GM21447 (cell line): ENCODE data around the gene UBE2G2.

ENCODE experiments used
- ATAC-seq: cut with Tn5 transposase; IDR thresholded peaks from one replicate; pipeline ENCODE4 v1.9.1; 2021; ENCODE audit not compliant: unreplicated experiment

The UBE2G2 gene, protein sequence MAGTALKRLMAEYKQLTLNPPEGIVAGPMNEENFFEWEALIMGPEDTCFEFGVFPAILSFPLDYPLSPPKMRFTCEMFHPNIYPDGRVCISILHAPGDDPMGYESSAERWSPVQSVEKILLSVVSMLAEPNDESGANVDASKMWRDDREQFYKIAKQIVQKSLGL

DNA sequence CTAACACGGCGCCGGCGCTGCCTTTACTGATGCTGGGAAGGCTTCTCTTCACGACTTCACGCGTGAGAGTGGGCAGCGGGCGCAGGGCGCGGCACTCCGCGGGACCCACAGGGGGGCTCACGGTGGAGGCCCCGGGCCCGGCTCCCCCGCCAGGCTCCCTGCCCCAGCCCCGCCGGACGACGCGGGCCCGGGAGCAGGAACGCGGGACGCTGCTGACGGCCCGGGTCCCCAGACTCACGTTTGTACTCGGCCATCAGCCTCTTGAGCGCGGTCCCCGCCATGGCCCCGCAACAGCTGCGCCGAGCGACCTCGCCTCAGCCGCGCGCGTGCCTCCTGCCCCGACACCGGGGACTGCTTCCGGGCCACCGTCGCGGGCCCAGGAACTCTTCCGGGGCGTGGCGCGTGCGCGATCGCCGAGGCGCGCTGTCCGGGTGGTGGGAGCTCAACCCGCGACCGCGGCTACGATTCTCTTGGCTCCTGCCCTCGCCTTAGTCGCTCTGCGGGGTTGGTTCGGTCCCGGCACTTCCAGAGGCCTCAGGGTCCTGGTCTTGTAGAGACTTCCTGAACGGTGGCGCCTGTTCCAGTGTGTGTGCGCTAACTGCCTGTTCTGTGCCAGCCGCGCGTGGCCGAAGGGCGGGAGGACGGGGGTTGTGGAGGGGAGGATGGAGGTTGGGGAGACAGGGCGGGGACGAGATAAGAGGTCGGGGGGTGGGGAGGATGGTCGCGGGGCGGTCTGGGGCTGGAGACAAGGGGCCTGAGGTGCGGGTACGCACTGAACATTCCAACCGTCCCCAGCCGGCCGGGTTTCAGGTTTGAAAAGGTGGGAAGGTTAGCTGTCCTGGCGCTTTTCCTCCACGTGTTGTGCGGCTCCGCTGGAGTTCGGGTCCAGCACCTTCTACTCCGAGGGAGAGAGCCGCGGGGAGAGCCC is at the start of gene UBE2G2:
TSS of gene UBE2G2 (minus strand) at position 353 of the 928 bp plus-strand sequence. CDS start at position 281, 72 bp downstream.
- peak; percentile 79 for ATAC-seq

DNA sequence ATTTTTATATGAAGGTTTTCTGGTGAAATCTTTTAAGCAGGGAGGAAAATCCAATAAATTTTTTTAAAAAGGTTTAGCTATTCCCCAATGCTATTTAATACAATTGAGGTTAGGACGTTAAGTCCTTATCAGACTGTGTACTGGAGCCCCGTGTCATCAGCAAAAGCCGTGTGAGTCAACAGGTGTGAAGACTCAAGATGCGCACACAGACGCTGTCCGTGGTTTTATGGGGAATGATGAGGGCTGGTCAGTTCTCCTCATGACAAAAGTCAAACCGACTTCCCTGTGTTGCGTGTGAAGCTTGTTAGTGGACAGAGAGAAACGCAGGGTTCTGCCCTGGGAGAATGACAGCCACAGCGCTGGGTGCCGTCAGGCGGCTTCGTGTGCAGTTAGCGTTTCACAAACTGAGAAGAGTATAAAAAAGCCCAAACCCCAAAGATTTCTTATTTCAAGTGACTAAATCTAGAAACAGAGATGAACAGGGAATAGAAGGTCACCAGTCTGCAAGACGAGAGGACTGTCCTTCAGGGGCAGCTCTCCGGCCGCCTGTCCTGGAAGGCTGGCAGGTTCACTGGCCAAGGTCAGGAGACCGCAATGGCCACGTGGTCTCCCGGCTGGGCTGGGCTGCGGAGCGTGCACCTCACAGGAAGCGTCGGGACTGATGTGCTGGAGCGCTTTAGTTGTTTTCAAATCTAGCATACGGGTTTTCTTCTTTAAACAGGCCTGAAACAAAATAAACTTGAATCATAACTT is 49.5 kb upstream of the UBE2G2 start:
- no peak for ATAC-seq

GRCh38 chr21:44850208-44850800 is 48.7 kb upstream of the UBE2G2 start:
- ATAC-seq, result no peak

GRCh38 chr21:44849616-44850130 is 48.1 kb upstream of the UBE2G2 start:
- no peak for ATAC-seq

DNA sequence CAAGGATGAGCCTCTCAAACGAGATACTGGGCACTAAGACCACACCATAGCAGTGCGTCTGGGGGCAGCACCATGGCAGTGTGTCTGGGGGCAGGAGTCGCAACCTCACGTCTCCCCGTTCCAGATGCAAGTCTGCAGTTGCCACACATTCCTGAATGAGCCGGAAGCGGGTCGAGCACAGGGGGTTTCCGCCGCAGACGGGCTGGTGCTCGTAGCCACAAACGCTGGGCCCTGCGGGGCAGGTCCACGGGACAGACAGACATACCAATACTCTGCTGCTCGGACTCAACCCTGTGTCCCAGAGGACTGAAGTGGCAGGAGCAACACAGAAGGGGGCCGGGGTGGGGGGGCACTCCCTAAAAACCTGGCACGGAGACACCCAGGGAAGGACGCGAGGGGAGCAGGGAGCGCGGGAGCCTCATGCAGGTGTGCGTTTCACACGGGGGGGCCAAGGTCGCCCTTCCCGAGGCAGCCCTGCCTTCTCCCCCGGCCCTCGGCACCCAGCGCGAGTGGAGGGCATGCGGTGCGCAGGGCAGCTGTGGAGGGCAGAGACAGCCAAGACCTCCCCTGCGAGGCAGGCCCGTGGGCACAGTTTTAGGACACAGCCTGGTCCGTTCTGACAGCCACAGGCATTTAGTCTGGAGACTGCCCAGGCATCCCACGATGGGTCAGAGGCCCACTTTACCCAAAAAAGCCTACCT is 47.4 kb upstream of the UBE2G2 start:
- ATAC-seq, result no peak

DNA sequence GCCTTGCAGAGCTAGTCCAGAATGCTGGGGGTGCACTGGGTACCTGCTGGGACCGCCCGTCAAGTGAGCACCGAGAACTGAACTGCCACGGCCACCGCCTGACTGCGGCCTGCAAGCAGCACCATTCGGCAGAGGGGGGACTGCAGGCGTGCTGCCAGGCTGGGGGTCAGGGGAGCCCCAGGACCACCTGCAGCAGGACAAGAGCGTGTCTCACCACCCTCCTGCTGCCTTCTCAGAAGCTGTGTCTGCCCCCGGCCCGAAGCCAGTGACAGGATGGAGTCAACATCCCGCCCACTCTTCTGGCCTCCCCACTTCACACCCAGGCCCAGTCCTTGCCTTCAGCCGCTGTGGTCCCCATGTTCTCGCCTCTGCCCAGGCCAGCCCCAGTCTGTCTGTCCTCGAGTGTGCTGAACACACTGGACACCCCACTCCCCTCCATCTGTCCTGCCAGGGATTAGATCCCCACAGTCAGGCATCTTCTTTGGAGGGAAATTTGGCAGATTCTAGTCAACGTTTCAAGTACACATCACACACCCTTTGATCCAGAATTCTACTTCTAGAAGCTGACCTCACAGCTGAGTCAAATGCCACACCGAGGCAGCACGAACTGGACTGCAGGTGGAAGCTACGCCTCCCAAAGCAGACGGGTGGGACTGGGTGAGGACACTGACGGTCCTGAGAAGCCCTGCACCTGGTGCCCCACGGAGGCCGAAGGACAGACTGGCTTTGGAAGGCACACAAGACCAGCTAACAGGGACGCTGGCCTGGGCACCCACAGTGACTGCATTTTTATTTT is 45.8 kb upstream of the UBE2G2 start:
- no peak for ATAC-seq

DNA sequence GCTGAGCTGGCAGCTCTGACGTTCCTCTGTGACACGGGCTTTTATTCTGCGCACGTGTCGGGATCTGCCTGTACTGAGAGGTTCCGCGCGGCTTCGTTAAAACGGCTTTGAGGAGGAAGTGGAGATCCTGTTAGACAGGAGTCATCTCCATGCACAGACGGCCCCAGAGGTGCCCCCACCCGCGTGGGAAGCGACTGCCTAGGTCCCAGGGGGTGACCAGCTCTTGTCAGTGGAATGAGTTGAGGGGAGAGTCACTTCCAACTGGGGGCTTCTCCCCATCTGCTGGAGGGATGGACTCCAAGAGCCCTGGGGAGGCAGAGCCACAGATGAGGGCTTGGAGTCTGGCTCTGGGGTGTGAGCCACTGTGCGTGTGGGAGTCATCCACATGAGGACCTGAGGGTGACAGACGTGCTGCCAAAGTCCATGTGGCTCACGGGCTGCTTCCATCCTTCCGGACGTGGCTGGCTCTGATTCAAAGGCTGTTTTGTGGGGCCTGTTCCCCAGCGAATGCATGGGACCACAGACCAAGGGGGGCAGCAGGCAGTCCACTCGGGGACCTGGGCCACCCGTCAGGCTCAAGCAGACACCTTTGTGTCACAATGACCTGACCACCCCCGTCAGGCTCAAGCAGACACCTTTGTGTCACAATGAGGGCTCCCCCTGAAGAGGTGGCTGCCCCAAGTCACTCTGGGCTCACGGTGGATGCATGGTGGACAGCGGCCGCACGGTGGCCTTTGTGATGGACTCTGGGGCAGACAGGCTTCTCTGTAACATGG is 45.1 kb upstream of the UBE2G2 start:
- no peak for ATAC-seq

- ATAC-seq, result no peak
Measured at GRCh38 chr21:44846224-44846484, 44.5 kb upstream of the UBE2G2 start.

DNA sequence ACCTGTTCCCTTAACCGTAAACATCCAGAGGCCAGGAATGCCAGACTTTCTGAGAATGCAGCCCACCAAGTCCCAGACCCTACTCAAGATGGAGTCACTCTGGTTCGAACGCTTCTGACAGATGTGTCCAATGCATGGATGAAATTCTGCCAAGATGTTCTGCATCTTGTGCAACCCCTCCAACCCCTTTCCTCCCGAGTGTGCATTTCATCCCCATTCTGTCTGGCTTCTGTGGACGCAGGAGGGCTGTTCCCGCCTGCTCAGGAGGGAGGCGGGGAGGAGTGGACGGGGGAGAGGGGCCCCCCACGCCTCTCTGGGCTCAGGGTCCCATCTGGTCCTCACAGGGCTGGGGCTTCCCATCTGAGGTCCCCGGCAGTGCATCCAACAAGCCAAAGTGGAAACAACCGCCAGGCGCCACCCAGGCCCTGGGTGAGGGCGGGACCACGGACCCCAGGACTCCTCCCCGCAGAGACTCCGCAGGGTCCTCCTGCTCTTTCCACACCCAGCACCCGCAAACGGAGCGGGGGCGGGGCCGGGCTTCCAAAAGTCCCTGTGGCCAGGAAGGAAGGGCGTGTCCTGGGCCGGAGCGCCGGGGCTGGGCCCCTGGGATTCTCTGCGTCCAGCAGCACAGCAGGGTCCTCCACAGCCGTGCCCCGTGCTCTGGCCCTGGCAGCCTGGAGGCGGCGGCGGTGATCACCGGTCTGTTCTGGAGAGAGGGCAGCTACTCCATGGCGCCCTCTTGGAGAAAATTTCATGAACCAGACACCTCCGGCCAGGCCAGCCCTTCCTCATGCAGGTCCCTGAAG is 44.0 kb upstream of the UBE2G2 start:
- ATAC-seq, result peak; percentile 65

DNA sequence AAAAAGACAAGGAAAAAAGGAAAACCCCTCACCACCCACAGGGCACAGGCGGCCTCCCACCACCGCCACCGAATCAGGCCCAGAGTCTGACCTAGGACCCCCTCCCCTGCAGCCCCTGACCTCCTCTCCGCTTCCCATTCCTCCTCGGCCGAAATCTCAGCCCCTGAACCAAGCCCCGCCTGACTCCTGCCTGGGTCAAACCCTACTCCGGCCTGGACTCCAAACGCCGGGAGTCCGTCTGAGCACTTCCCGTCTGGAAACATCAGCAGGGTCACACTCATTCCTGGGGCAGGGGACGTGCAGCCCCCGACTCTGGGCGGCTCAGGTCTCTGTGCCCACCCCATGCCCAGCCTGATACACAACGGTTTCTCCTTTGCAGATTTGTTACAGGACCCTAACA is 42.6 kb upstream of the UBE2G2 start:
- ATAC-seq, result no peak

DNA sequence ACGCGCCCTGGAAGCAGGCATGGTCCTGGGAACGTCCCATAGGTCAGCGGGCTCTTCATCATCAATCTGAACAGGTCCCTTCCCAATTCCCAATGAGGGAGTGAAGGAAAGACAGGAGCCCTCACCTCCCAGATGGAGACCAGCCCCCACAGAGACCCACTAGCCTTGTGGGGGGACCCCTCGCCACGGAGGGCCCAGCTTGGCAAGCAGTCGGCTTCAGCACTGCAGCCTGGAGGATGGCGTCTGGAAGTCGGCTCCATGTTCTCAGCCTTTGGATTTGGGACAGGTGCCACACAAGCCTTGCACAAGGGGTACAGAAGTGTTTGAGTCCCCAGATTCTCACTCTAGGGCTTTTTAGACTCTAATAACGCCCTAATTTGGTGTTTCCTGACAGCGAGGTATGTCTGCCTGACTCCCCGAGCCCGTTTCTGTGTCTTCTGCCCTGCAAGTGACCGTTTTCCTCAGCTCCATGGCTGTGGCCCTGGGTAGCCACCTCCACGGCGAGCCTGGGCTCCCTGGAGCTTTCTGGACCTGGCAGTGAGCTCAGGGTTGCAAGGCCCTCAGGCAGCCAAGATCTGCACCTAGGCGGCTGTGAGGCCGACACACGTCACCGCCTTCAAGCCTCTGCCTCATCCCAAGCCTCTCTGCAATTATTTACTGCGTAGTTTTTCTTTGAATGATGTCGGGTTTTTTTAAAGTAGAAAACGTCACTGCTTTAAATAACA is 41.3 kb upstream of the UBE2G2 start:
- no peak for ATAC-seq

DNA sequence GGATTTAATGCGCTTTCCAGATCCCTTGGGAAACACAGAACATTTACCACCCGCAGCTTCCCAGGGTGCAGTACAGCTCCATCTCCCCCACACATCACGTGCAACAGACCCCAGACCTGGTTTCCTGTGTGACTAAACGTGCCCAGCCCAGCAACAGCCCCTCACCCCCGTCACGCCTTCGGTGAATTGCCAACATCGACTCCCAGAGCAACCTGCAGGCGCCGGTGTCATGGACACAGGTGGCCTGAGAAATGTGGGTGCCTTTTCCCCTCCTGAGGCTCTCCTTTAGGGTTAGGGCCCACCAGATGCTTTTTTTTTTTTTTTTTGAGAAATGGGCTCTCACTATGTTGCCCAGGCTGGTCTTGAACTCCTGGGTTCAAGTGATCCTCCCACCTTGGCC is 40.5 kb upstream of the UBE2G2 start:
- ATAC-seq, result no peak

DNA sequence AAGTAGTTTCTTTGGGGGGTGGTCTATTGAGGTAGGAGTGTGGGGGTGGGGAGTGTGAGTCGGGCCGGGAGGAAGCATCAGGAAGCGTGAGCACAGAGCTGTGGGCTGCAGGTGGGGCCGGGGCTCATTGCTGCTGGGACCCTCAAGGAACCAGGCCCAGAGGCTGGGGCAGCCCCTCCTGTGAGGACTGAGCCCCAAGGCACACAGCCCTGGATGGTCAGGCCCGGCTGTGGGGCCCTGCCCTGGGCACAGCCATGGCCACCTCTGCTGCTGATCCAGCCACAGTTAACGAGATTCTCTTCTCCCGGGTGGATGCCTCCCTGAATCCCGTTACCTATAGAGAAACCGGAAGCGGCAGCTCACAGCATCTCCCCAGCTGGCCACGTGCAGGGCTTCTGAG is 39.2 kb upstream of the UBE2G2 start:
- no peak for ATAC-seq

GRCh38 chr21:44838951-44839350 is 37.3 kb upstream of the UBE2G2 start:
- ATAC-seq, result no peak

DNA sequence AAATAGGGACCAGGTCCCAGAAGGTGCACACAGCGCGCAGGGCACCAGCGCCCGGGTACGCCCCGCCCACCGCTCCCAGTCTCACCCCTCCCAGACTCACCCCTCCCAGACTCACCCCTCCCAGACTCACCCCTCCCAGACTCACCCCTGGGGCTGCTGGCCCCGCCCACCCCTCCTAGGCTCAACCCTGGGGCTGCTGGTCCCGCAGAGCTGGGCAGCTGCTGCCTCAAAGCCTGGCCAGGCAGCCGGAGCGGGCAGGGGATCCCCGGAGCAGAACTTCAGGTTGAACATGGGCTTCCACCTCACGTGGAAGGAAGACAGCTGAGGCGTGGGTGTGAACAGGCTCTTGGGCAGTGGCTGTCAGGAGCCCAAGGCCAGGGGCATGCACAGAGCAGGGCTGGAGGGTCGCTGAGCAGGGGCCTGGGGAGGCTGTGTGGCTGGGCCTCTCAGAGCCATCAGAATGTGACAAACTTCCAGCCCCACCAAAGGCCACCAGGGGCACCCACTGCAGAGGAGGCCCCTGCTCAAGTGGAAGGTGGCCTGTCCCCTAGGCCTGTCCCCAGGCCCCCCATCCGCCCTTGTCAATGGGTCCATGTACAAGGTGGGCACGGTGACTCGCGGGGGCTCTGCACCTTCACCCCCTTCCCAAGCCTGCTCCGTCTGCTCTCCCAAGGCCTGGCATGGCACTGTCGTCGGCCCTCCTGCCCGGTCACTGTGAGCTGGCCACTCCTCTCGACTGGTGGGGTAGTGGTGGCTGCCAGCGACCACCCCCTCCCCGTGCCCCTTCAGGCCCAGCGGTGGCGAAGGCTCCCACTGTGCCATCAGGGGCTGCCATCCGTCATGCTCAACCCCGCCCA is 36.6 kb upstream of the UBE2G2 start:
- no peak for ATAC-seq

DNA sequence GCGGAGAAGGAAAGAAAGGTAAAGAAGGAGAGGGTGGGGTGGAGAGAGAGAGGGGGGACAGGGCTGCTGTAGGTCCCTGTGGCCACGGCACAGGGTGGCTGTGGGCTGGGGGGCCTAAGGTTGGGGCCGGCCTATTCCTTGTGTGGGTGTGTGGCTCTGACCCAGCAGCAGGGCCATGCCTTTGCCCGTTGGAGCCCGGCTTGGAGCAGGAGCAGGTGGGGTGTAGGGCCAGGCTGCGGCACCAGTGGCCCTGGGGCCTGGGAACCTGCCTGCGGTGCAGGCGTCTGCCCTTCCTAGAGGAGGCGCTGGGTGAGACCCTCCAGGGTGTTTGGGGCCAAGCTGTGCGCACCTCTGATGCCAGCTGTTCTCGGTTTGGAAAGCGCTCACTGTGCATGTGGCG is 35.9 kb upstream of the UBE2G2 start:
- no peak for ATAC-seq
